ENCODE results near the gene INPP5D. TPM values are rescaled to one million over a fixed set of nuclear protein-coding genes. Genes with fewer than 3 reads are reported as not detected.

The INPP5D gene
- total and polyA plus RNA-seq, 2 donors (not counting 1 experiment from before 2014, with no cell fraction given), result 0.01 to 0.33 TPM

DNA sequence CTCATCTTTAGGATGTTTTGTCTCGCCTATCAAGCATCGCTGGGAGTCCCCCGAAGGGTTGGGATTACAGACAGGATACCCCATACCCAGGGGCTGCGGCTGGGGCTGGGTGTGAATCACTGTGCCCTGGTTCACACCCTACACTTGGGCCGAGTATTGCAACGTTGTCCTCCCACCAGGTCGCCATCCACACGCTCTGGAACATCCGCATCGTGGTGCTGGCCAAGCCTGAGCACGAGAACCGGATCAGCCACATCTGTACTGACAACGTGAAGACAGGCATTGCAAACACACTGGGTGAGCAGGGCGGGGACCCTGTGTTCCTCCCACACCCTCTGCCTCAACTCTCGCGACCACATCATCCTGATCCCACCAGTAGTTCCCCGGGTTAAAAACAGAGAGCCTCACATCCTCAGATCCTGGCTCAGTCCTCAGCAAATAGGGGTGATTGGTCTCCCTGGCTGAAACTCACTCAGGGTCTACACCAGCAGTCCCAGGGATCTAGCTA lies 104.0 kb downstream of the INPP5D start:
- Histone ChIP-seq H3K79me2 (ENCODE audit: control insufficient read depth, insufficient read depth, low read length) (no peaks in the 10 kb centered on the region), H4K20me1 (ENCODE audit: control insufficient read depth, extremely low read depth, insufficient read depth, low read length) (no peaks in the 10 kb centered on the region), H2AFZ (ENCODE audit: low read length) (no peak overlapping the region), H3K9ac (ENCODE audit: insufficient read depth, low read length) (no peak overlapping the region), H3K27ac (ENCODE audit: insufficient read depth, low read length) (no peak overlapping the region), H3K27me3 (ENCODE audit: control insufficient read depth, insufficient read depth, low read length) (peaks cover 6% of the 10 kb centered on the region), H3K4me1 (ENCODE audit: control insufficient read depth, extremely low read depth, insufficient read depth, low read length) (no peaks in the 10 kb centered on the region), H3K4me3 (replicated peaks in 1 of 4; ENCODE audit: control extremely low read depth in 1 of 4, insufficient read depth in 1 of 4, low read depth in 3 of 4, low read length in 4 of 4) (no peak overlapping the region), H3K36me3 (ENCODE audit: control insufficient read depth, insufficient read depth, low read length) (no peaks in the 10 kb centered on the region), H3K9me3 (ENCODE audit: control insufficient read depth, insufficient read depth, low read depth, low read length) (no peaks in the 10 kb centered on the region), H3K4me2 (ENCODE audit: extremely low read depth, insufficient read depth, low read length) (no peak overlapping the region)
- DNase-seq (ENCODE audit: low read depth in 2 of 2), result no peak
- TF ChIP-seq CTCF (conservative IDR thresholded peaks at IDR 0.05 in 1 of 2, IDR thresholded peaks at IDR 0.05 in 1 of 2; ENCODE audit: low read depth in 1 of 2, low read length in 2 of 2) (no peak), EZH2 (IDR thresholded peaks at IDR 0.05; ENCODE audit: low read length, missing control alignments) (no peak)

GRCh38 chr2:233164967-233165366 lies 104.8 kb downstream of the INPP5D start:
- Histone ChIP-seq H3K4me2 (ENCODE audit: extremely low read depth, insufficient read depth, low read length) (no peak overlapping the region), H4K20me1 (ENCODE audit: control insufficient read depth, extremely low read depth, insufficient read depth, low read length) (no peaks in the 10 kb centered on the region), H3K27me3 (ENCODE audit: control insufficient read depth, insufficient read depth, low read length) (peaks cover 6% of the 10 kb centered on the region), H3K36me3 (ENCODE audit: control insufficient read depth, insufficient read depth, low read length) (no peaks in the 10 kb centered on the region), H3K27ac (ENCODE audit: insufficient read depth, low read length) (no peak overlapping the region), H3K4me1 (ENCODE audit: control insufficient read depth, extremely low read depth, insufficient read depth, low read length) (no peaks in the 10 kb centered on the region), H3K9me3 (ENCODE audit: control insufficient read depth, insufficient read depth, low read depth, low read length) (no peaks in the 10 kb centered on the region), H3K4me3 (replicated peaks in 1 of 4; ENCODE audit: control extremely low read depth in 1 of 4, insufficient read depth in 1 of 4, low read depth in 3 of 4, low read length in 4 of 4) (no peak overlapping the region), H3K9ac (ENCODE audit: insufficient read depth, low read length) (no peak overlapping the region), H3K79me2 (ENCODE audit: control insufficient read depth, insufficient read depth, low read length) (no peaks in the 10 kb centered on the region), H2AFZ (ENCODE audit: low read length) (no peak overlapping the region)
- TF ChIP-seq CTCF (conservative IDR thresholded peaks at IDR 0.05 in 1 of 2, IDR thresholded peaks at IDR 0.05 in 1 of 2; ENCODE audit: low read depth in 1 of 2, low read length in 2 of 2) (no peak), EZH2 (IDR thresholded peaks at IDR 0.05; ENCODE audit: low read length, missing control alignments) (no peak)
- no peak for DNase-seq (ENCODE audit: low read depth in 2 of 2)

DNA sequence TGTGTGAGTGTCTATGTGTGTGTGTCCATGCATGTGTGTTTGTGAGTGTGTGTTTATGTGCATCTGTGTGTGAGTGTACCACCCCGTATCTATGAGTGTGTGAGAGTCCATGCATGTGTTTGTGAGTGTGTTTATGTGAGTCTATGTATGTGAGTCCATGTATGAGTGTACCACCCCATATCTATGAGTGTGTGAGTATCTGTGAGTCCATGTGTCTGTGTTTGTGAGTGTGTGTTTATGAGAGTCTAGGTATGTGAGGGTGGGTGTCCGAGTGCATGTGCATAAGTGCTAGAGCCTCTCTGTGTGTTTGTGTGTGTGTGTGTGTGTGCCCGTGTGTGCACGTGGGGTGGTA lies 105.4 kb downstream of the INPP5D start:
- H3K27me3 ChIP-seq (ENCODE audit: control insufficient read depth, insufficient read depth, low read length), result peaks cover 6% of the 10 kb centered on the region
- no peak overlapping the region for H3K27ac ChIP-seq (ENCODE audit: insufficient read depth, low read length)
- no peaks in the 10 kb centered on the region for H3K36me3 ChIP-seq (ENCODE audit: control insufficient read depth, insufficient read depth, low read length)
- no peaks in the 10 kb centered on the region for H3K79me2 ChIP-seq (ENCODE audit: control insufficient read depth, insufficient read depth, low read length)
- no peak overlapping the region for H3K9ac ChIP-seq (ENCODE audit: insufficient read depth, low read length)
- no peak overlapping the region for H2AFZ ChIP-seq (ENCODE audit: low read length)
- no peaks in the 10 kb centered on the region for H4K20me1 ChIP-seq (ENCODE audit: control insufficient read depth, extremely low read depth, insufficient read depth, low read length)
- no peak for TF ChIP-seq CTCF (conservative IDR thresholded peaks at IDR 0.05 in 1 of 2, IDR thresholded peaks at IDR 0.05 in 1 of 2; ENCODE audit: low read depth in 1 of 2, low read length in 2 of 2)
- TF ChIP-seq EZH2 (IDR thresholded peaks at IDR 0.05; ENCODE audit: low read length, missing control alignments), result no peak
- no peak for DNase-seq (ENCODE audit: low read depth in 2 of 2)
- no peak overlapping the region for H3K4me2 ChIP-seq (ENCODE audit: extremely low read depth, insufficient read depth, low read length)
- H3K9me3 ChIP-seq (ENCODE audit: control insufficient read depth, insufficient read depth, low read depth, low read length), result no peaks in the 10 kb centered on the region
- H3K4me1 ChIP-seq (ENCODE audit: control insufficient read depth, extremely low read depth, insufficient read depth, low read length), result no peaks in the 10 kb centered on the region
- no peak overlapping the region for H3K4me3 ChIP-seq (replicated peaks in 1 of 4; ENCODE audit: control extremely low read depth in 1 of 4, insufficient read depth in 1 of 4, low read depth in 3 of 4, low read length in 4 of 4)

All from fibroblast of lung (primary cell).